GM21576 (cell line): Measurements from ENCODE around the gene SLC25A26.

Source experiments
- ATAC-seq: cut with Tn5 transposase; IDR thresholded peaks from one replicate; pipeline ENCODE4 v1.9.1; 2021; ENCODE audit warnings: mild to moderate bottlenecking, moderate library complexity; ENCODE audit not compliant: unreplicated experiment

SLC25A26 gene

GRCh38 chr3:66427352-66427751 lies 206.6 kb downstream of the SLC25A26 start:
- ATAC-seq, result no peak

GRCh38 chr3:66427951-66428474 lies 207.2 kb downstream of the SLC25A26 start:
- ATAC-seq, result no peak
